ENCODE results near the gene ZNF346. TPM values are rescaled to one million over a fixed set of nuclear protein-coding genes. Genes with fewer than 3 reads are reported as not detected.

The ZNF346 gene
- total RNA-seq, 4 donors from 2014 or later = 8.5 to 13.3 (median 12.3) TPM

DNA sequence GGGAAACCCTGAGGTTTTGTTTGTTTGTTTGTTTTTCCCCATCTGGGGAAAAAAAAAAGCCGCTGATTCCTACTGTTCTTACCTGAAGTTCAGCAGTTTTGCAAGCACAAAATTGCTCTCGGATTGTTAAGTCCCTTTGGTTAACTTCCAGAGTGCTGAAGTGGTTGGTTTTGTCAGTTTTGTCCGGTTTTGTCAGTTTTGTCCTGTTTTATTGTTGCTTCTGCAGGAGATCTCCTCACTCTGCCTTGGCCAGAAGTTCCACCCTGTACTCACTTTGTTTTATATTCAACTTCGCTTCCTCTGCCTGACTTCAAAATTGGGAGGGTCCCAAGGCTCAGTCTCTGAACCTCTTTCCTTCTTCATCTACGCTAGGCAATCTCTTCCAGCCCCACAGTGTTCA is 14.4 kb downstream of the ZNF346 start:
- TF ChIP-seq, protein P1, sequence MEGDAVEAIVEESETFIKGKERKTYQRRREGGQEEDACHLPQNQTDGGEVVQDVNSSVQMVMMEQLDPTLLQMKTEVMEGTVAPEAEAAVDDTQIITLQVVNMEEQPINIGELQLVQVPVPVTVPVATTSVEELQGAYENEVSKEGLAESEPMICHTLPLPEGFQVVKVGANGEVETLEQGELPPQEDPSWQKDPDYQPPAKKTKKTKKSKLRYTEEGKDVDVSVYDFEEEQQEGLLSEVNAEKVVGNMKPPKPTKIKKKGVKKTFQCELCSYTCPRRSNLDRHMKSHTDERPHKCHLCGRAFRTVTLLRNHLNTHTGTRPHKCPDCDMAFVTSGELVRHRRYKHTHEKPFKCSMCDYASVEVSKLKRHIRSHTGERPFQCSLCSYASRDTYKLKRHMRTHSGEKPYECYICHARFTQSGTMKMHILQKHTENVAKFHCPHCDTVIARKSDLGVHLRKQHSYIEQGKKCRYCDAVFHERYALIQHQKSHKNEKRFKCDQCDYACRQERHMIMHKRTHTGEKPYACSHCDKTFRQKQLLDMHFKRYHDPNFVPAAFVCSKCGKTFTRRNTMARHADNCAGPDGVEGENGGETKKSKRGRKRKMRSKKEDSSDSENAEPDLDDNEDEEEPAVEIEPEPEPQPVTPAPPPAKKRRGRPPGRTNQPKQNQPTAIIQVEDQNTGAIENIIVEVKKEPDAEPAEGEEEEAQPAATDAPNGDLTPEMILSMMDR (IDR thresholded peaks at IDR 0.05; ENCODE audit: low read depth) = no peak

DNA sequence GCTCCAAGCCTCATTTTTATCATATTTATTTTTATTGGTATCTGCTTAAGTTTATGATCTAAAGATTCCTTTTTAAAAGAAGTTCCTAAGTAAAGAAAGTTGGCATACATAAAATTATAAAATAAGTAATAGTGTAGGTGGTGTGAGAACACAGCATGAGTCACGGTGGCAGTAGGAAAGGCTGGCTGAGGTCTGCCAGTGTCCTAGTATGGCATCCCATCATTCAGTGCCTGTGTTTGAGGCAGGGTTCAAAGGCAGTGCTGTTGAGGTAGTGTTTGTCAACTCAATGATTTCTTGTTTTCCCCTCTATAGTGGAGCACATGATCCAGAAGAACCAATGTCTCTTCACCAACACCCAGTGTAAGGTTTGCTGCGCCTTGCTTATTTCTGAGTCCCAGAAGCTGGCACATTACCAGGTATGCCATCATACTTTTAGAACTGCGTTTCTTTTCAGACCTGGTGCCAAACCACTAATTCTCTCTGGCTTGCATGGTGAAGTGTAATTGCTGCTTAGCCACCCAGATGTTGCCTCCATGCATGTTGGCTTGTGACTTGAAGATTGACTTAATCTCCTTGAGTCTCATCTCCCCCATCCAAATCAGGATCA is 18.4 kb downstream of the ZNF346 start:
- TF ChIP-seq, protein P1 (IDR thresholded peaks at IDR 0.05; ENCODE audit: low read depth) = no peak

DNA sequence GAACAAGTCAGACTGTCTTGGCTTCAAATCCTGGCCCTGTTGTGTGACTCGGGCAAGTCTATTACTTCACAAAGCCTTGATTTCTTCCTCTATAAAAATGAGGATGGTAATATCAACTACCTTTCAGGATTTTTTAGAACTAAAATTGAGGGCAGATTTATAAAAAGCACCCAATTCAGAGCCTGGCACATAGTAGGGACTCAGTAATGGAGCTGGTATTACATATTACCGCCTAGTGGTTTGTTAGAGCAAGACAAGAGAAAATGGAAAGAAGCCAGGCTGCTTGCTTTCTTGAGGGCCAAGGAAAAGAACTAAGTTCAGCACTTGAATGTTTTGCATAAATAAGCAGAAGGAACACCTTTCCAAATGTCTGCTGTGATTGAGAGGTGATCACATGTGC is 19.4 kb downstream of the ZNF346 start:
- TF ChIP-seq, protein P1 (IDR thresholded peaks at IDR 0.05; ENCODE audit: low read depth) = no peak

DNA sequence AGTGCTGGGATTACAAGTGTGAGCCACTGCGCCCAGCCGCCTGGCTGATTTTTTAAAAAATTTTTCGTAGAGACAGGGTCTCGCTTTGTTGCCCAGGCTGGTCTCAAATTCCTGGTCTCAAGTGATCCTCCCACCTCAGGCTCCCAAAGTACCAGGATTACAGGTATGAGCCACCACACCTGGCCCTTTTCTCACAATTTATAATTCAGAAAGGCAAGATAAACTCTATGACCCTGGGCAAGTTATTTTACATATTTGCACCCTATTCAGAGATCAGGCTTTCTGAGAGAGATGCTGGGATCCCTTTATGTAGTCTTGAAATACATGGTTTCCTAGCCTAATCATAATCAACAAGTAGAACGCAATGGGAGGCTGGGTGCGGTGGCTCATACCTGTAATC is 20.6 kb downstream of the ZNF346 start:
- TF ChIP-seq, protein P1 (IDR thresholded peaks at IDR 0.05; ENCODE audit: low read depth) = no peak

DNA sequence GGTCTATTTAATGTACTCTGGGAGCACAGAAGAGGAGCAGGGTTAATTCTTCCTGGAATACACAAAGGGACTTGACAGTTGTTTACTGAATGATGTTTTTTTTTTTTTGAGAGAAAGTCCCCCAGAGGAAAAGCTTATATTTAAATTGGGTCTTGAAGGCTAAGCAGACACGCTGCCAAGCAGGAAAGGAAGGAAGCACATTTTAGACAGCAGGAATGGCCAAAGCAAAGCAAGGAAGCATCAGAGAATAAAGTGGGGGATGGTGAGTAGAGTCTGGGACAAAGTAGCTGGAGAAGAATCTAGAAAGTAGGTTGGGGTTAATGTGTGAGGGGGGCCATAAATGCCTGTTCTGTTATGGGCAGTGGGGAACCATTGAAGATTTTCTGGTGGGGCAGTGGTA is 21.5 kb downstream of the ZNF346 start:
- TF ChIP-seq, protein P1 (IDR thresholded peaks at IDR 0.05; ENCODE audit: low read depth) = no peak

DNA sequence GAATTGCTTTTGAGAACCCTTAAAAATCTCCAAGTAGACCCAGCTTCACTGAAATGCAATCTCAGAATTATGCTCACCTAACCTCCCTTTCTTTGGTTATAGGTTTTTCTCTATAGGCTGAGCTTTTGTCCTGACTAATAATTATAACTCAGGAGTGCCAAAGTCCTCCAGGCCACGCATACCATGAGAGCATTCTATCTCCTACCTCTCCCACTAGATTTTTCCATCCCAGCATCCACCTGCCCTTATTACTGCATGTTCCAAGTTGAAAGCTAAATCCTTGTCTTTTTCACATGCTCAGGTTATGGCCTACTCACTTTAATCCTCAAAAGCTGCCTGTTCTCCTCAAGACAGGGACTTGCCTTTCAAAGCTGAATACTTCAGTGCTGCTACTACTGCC is 22.1 kb downstream of the ZNF346 start:
- TF ChIP-seq, protein P1 (IDR thresholded peaks at IDR 0.05; ENCODE audit: low read depth) = no peak

DNA sequence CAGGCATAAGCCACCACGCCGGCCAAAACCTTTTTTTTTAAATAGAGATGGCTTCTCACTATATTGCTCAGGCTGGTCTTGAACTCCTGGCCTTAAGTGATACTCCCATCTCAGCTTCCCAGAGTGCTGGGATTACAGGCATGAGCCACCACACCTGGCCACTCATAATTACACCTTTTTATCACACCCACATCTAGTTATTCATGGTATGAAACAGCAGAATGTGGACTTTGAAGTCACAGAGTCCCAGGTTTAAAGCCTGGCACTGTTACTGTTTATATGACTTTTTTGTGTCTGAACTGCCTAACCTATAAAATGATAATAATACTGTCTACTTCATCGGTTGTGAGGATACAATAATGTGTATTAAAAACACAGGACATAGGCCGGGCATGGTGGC is 23.1 kb downstream of the ZNF346 start:
- TF ChIP-seq, protein P1 (IDR thresholded peaks at IDR 0.05; ENCODE audit: low read depth) = no peak
